ENCODE data around the gene NOX5.

DNA sequence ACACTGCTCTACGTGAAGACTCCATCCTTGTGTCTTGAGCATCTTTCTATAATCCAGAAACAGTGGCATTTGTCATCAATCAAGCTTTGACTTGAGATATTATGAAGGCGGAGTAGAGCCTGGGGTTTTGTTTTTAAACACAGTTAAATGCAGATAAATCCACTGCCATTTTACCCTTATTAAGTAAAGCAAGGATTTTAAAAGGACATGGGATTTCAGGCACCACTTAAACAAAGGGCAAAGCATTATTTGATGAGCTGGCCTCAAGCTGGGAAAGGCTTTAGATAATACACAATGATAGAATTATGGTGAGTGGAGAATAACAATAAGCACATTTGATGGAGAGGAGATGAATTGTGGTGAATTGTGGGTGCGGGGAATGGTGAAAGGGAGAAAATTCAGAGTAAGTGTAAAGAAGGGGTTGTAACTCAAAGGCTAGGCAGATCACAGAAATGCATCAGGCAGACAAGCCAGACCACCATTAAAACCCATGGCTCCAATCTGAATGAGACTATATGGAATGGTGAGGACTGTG is 91.0 kb downstream of the NOX5 start:
- TF ChIP-seq, protein P1, sequence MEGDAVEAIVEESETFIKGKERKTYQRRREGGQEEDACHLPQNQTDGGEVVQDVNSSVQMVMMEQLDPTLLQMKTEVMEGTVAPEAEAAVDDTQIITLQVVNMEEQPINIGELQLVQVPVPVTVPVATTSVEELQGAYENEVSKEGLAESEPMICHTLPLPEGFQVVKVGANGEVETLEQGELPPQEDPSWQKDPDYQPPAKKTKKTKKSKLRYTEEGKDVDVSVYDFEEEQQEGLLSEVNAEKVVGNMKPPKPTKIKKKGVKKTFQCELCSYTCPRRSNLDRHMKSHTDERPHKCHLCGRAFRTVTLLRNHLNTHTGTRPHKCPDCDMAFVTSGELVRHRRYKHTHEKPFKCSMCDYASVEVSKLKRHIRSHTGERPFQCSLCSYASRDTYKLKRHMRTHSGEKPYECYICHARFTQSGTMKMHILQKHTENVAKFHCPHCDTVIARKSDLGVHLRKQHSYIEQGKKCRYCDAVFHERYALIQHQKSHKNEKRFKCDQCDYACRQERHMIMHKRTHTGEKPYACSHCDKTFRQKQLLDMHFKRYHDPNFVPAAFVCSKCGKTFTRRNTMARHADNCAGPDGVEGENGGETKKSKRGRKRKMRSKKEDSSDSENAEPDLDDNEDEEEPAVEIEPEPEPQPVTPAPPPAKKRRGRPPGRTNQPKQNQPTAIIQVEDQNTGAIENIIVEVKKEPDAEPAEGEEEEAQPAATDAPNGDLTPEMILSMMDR (conservative IDR thresholded peaks at IDR 0.05; ENCODE audit: low read depth, low read length) = no peak
- TF ChIP-seq SMC3 (IDR thresholded peaks at IDR 0.05; ENCODE audit: low read depth, low read length) (no peak), BHLHE40 (IDR thresholded peaks at IDR 0.05; ENCODE audit: low read depth, low read length) (no peak), RFX5 (IDR thresholded peaks at IDR 0.05; ENCODE audit: low read depth, low read length) (no peak), RCOR1 (IDR thresholded peaks at IDR 0.05; ENCODE audit: insufficient replicate concordance, low read length) (no peak), MXI1 (IDR thresholded peaks at IDR 0.05; ENCODE audit: borderline replicate concordance, low read depth, low read length) (no peak), POLR2A (IDR thresholded peaks at IDR 0.05; ENCODE audit: low read depth, low read length) (no peak), FOS (IDR thresholded peaks at IDR 0.05; ENCODE audit: low read depth, low read length) (no peak), CEBPB (IDR thresholded peaks at IDR 0.05; ENCODE audit: low read depth, low read length) (no peak), USF2 (IDR thresholded peaks at IDR 0.05; ENCODE audit: low read depth, low read length) (no peak), MAFK (IDR thresholded peaks at IDR 0.05; ENCODE audit: low read depth, low read length) (no peak), RAD21 (IDR thresholded peaks at IDR 0.05; ENCODE audit: low read length) (no peak), NFE2L2 (IDR thresholded peaks at IDR 0.05; ENCODE audit: low read depth, low read length) (no peak)
- TF ChIP-seq, protein P2, sequence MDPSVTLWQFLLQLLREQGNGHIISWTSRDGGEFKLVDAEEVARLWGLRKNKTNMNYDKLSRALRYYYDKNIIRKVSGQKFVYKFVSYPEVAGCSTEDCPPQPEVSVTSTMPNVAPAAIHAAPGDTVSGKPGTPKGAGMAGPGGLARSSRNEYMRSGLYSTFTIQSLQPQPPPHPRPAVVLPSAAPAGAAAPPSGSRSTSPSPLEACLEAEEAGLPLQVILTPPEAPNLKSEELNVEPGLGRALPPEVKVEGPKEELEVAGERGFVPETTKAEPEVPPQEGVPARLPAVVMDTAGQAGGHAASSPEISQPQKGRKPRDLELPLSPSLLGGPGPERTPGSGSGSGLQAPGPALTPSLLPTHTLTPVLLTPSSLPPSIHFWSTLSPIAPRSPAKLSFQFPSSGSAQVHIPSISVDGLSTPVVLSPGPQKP (IDR thresholded peaks at IDR 0.05; ENCODE audit: borderline replicate concordance, low read depth, low read length) = no peak
